ENCODE measurements around the gene FSTL4.

FSTL4 gene

GRCh38 chr5:133319905-133320520, 292.3 kb downstream of the FSTL4 start:
- DNase-seq (ENCODE audit: low spot score): no peak

GRCh38 chr5:133319244-133319643, 293.1 kb downstream of the FSTL4 start:
- no peak for DNase-seq (ENCODE audit: low spot score)

GRCh38 chr5:133317558-133317957, 294.8 kb downstream of the FSTL4 start:
- no peak for DNase-seq (ENCODE audit: low spot score)

- DNase-seq (ENCODE audit: low spot score): no peak
These were observed 295.7 kb downstream of the FSTL4 start for GRCh38 chr5:133316346-133317343.

GRCh38 chr5:133314086-133314485, 298.3 kb downstream of the FSTL4 start:
- no peak for DNase-seq (ENCODE audit: low spot score)

GRCh38 chr5:133311176-133311575, 301.2 kb downstream of the FSTL4 start:
- DNase-seq (ENCODE audit: low spot score): no peak

GRCh38 chr5:133309984-133310621, 302.2 kb downstream of the FSTL4 start:
- DNase-seq (ENCODE audit: low spot score): no peak

GRCh38 chr5:133309166-133309795, 303.1 kb downstream of the FSTL4 start:
- DNase-seq (ENCODE audit: low spot score): no peak

- no peak for DNase-seq (ENCODE audit: low spot score)
These were observed 305.1 kb downstream of the FSTL4 start for GRCh38 chr5:133307275-133307674.

GRCh38 chr5:133304707-133305216, 307.6 kb downstream of the FSTL4 start:
- DNase-seq (ENCODE audit: low spot score): no peak

GRCh38 chr5:133304178-133304577, 308.2 kb downstream of the FSTL4 start:
- no peak for DNase-seq (ENCODE audit: low spot score)

GRCh38 chr5:133303298-133303697, 309.0 kb downstream of the FSTL4 start:
- DNase-seq (ENCODE audit: low spot score): no peak

GRCh38 chr5:133299728-133300127, 312.6 kb downstream of the FSTL4 start:
- no peak for DNase-seq (ENCODE audit: low spot score)

GRCh38 chr5:133299021-133299420, 313.3 kb downstream of the FSTL4 start:
- DNase-seq (ENCODE audit: low spot score): no peak

- no peak for DNase-seq (ENCODE audit: low spot score)
These were observed 313.9 kb downstream of the FSTL4 start for GRCh38 chr5:133298447-133298846.

- no peak for DNase-seq (ENCODE audit: low spot score)
These were observed 315.0 kb downstream of the FSTL4 start for GRCh38 chr5:133297293-133297692.

- no peak for DNase-seq (ENCODE audit: low spot score)
These were observed 315.7 kb downstream of the FSTL4 start for GRCh38 chr5:133296624-133297023.

GRCh38 chr5:133295520-133295919, 316.8 kb downstream of the FSTL4 start:
- DNase-seq (ENCODE audit: low spot score): no peak

GRCh38 chr5:133294380-133294779, 318.0 kb downstream of the FSTL4 start:
- no peak for DNase-seq (ENCODE audit: low spot score)

GRCh38 chr5:133293960-133294359, 318.4 kb downstream of the FSTL4 start:
- DNase-seq (ENCODE audit: low spot score): no peak

GRCh38 chr5:133292300-133292699, 320.0 kb downstream of the FSTL4 start:
- DNase-seq (ENCODE audit: low spot score): no peak

- no peak for DNase-seq (ENCODE audit: low spot score)
These were observed 320.8 kb downstream of the FSTL4 start for GRCh38 chr5:133291524-133291923.

Data from globus pallidus (tissue), 1 donor.